H1 (cell line): ENCODE measurements around the gene NOS1AP. TPM values are rescaled to one million over a fixed set of nuclear protein-coding genes. Genes with fewer than 3 reads are reported as not detected.

Source experiments
- polyA plus RNA-seq, 7 experiments: library from polyadenylated mRNA; depleted of rRNA in 3 of 7; stranded (reverse) in 5 of 7; unstranded in 2 of 7; fragments of >200 nt in 5 of 7; fragments of 200-250 nt in 2 of 7; gene quantifications; 1 replicate in 5 of 7; 2 replicates in 1 of 7; 4 replicates in 1 of 7; pipeline versions ENCODE4 v1.2.1 to v1.2.3, GENCODE V29; 2011 to 2013; ENCODE audit warnings: missing spikeins in 2 of 7, mixed read lengths in 2 of 7
- total RNA-seq: library from RNA; stranded (reverse); fragmentation: NEBNext Ultra II Directional; extraction: Animal tissue kit (Norgen Biotek cat#: 25700); gene quantifications from 2 replicates; pipeline ENCODE4 v1.2.1, GENCODE V29; 2021
- TF ChIP-seq, protein P1 (sequence below): IDR thresholded peaks from 2 replicates; pipeline ENCODE4 v1.6.1; 2012; ENCODE audit warnings: low read length, inconsistent platforms
- TF ChIP-seq, protein P2 (sequence below): IDR thresholded peaks from 2 replicates; pipeline ENCODE4 v1.6.1; 2012; ENCODE audit warnings: inconsistent platforms

NOS1AP gene
- total and polyA plus RNA-seq, 2 of the 8 experiments (the other 6 are each of a cell fraction or from before 2014, with no cell fraction given) = 2.4 to 12.1 TPM

DNA sequence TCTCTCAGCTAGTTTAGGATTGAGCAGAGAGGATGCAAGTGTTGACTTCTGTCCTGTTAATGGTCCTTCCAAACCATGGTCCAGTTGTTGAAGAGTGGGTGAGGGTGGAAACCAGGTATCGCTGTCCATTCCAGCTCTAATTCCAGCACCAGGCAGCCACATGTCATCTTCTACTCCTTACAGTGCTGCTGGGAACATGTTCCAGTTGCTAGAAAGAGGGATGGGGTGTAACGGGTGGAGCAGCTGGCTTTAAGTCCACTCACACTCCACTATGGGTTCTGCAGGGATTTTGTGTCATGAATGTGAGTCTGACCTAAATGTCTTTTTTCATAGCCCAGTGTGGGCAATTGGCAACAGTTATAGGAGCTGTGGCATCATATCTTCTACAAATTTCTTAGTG is 25.2 kb downstream of the NOS1AP start (continued):
- TF ChIP-seq, protein P1, sequence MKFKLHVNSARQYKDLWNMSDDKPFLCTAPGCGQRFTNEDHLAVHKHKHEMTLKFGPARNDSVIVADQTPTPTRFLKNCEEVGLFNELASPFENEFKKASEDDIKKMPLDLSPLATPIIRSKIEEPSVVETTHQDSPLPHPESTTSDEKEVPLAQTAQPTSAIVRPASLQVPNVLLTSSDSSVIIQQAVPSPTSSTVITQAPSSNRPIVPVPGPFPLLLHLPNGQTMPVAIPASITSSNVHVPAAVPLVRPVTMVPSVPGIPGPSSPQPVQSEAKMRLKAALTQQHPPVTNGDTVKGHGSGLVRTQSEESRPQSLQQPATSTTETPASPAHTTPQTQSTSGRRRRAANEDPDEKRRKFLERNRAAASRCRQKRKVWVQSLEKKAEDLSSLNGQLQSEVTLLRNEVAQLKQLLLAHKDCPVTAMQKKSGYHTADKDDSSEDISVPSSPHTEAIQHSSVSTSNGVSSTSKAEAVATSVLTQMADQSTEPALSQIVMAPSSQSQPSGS = no peak
- TF ChIP-seq, protein P2, sequence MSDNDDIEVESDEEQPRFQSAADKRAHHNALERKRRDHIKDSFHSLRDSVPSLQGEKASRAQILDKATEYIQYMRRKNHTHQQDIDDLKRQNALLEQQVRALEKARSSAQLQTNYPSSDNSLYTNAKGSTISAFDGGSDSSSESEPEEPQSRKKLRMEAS = no peak
